ENCODE results near the gene TFPI.

DNA sequence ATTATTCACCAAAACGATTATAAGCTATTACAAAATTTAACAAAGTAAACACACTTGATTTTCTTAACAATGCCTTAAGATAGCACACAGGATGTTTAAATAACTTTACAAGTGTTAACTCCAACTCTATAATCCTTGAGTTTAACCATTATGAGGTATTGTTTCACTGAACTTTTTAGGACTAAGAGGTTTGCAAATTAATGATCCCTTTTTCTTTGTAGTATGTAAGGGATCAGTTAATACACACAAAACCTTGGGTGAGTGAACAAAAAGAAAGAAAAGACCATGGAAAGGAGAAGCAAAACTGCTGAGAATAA, 21.5 kb upstream of the TFPI start:
- TF ChIP-seq, protein P1, sequence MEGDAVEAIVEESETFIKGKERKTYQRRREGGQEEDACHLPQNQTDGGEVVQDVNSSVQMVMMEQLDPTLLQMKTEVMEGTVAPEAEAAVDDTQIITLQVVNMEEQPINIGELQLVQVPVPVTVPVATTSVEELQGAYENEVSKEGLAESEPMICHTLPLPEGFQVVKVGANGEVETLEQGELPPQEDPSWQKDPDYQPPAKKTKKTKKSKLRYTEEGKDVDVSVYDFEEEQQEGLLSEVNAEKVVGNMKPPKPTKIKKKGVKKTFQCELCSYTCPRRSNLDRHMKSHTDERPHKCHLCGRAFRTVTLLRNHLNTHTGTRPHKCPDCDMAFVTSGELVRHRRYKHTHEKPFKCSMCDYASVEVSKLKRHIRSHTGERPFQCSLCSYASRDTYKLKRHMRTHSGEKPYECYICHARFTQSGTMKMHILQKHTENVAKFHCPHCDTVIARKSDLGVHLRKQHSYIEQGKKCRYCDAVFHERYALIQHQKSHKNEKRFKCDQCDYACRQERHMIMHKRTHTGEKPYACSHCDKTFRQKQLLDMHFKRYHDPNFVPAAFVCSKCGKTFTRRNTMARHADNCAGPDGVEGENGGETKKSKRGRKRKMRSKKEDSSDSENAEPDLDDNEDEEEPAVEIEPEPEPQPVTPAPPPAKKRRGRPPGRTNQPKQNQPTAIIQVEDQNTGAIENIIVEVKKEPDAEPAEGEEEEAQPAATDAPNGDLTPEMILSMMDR (IDR thresholded peaks at IDR 0.05) = no peak
- TF ChIP-seq EP300 (IDR thresholded peaks at IDR 0.05; ENCODE audit: low read depth) (no peak), POLR2A (IDR thresholded peaks at IDR 0.05) (no peak), POLR2AphosphoS5 (IDR thresholded peaks at IDR 0.05) (no peak)

All from transverse colon (tissue), 4 donors.